ENCODE results near the gene MDM1. TPM values are rescaled to one million over a fixed set of nuclear protein-coding genes. Genes with fewer than 3 reads are reported as not detected.

The MDM1 gene
- total RNA-seq, 1 experiment from 2014 or later = 14.0 TPM

- ChIA-PET POLR2A (ENCODE audit: unreplicated experiment) (no interaction called here), CTCF (interaction anchor here (0.5 to 0.6 kb wide), 3 partner anchors 26 to 813 kb away, joined by 3 read pairs; no protein-coding TSS in a partner anchor)
- no peaks in the 10 kb centered on the region for H3K4me1 ChIP-seq (replicated peaks; ENCODE audit: insufficient read depth)
- no peaks in the 10 kb centered on the region for H3K9me3 ChIP-seq (ENCODE audit: insufficient read depth, low read depth)
- H3K79me2 ChIP-seq (ENCODE audit: low read depth) = no peaks in the 10 kb centered on the region
- no peak overlapping the region for H3K4me3 ChIP-seq
- TF ChIP-seq CTCF (conservative IDR thresholded peaks at IDR 0.05) = no peak
- TF ChIP-seq EZH2 (IDR thresholded peaks at IDR 0.05; ENCODE audit: low read depth) = no peak
- no peaks in the 10 kb centered on the region for H3K36me3 ChIP-seq (ENCODE audit: low read depth)
- no TSS peak for BruUV-seq (replicated peaks)
- peaks cover 14% of the 10 kb centered on the region for H3K27me3 ChIP-seq (ENCODE audit: insufficient read depth, low read depth)
- no peak overlapping the region for H3K27ac ChIP-seq
- H4K20me1 ChIP-seq (ENCODE audit: insufficient read depth) = no peaks in the 10 kb centered on the region
- no peak overlapping the region for H2AFZ ChIP-seq
- no peaks in the 10 kb centered on the region for H3F3A ChIP-seq (ENCODE audit: insufficient read depth, low read depth)
- H3K9me2 ChIP-seq (ENCODE audit: insufficient read depth) = no peaks in the 10 kb centered on the region
- intact Hi-C loops (cut with micrococcal nuclease; ENCODE audit: unreplicated experiment) = no loop called here
- no peak for DNase-seq
- no peak overlapping the region for H3K4me2 ChIP-seq
Observed at GRCh38 chr12:68342966-68343365, 10.8 kb upstream of the MDM1 start.

- BruUV-seq (replicated peaks) = no TSS peak
- TF ChIP-seq EZH2 (IDR thresholded peaks at IDR 0.05; ENCODE audit: low read depth) = no peak
- TF ChIP-seq CTCF (conservative IDR thresholded peaks at IDR 0.05) = no peak
- Histone ChIP-seq H3K36me3 (ENCODE audit: low read depth) (no peaks in the 10 kb centered on the region), H3K4me2 (no peak overlapping the region), H3K79me2 (ENCODE audit: low read depth) (no peaks in the 10 kb centered on the region), H3F3A (ENCODE audit: insufficient read depth, low read depth) (no peaks in the 10 kb centered on the region), H4K20me1 (ENCODE audit: insufficient read depth) (no peaks in the 10 kb centered on the region), H3K27me3 (ENCODE audit: insufficient read depth, low read depth) (peaks cover 14% of the 10 kb centered on the region), H3K4me1 (replicated peaks; ENCODE audit: insufficient read depth) (no peaks in the 10 kb centered on the region), H3K9me3 (ENCODE audit: insufficient read depth, low read depth) (no peaks in the 10 kb centered on the region), H3K27ac (no peak overlapping the region), H2AFZ (no peak overlapping the region), H3K9me2 (ENCODE audit: insufficient read depth) (no peaks in the 10 kb centered on the region), H3K4me3 (no peak overlapping the region)
- no peak for DNase-seq
- intact Hi-C loops (cut with micrococcal nuclease; ENCODE audit: unreplicated experiment) = no loop called here
- ChIA-PET CTCF (no interaction called here), POLR2A (ENCODE audit: unreplicated experiment) (interaction anchor here (0.6 kb wide), 1 partner anchor 105 kb away, joined by 30 read pairs; no protein-coding TSS in a partner anchor)
Observed at GRCh38 chr12:68341822-68342221, 9.7 kb upstream of the MDM1 start.

GRCh38 chr12:68340404-68341270 lies 8.5 kb upstream of the MDM1 start:
- ChIA-PET POLR2A (ENCODE audit: unreplicated experiment) (no interaction called here), CTCF (no interaction called here)
- DNase-seq = no peak
- no peak overlapping the region for H3K4me3 ChIP-seq
- BruUV-seq (replicated peaks) = no TSS peak
- H3K79me2 ChIP-seq (ENCODE audit: low read depth) = no peaks in the 10 kb centered on the region
- no peaks in the 10 kb centered on the region for H3K9me2 ChIP-seq (ENCODE audit: insufficient read depth)
- intact Hi-C loops (cut with micrococcal nuclease; ENCODE audit: unreplicated experiment) = no loop called here
- no peaks in the 10 kb centered on the region for H3F3A ChIP-seq (ENCODE audit: insufficient read depth, low read depth)
- peaks cover 14% of the 10 kb centered on the region for H3K27me3 ChIP-seq (ENCODE audit: insufficient read depth, low read depth)
- H3K9me3 ChIP-seq (ENCODE audit: insufficient read depth, low read depth) = no peaks in the 10 kb centered on the region
- H3K4me2 ChIP-seq = no peak overlapping the region
- 0 out of 2 replicates have a peak, but pooled peaks cover 5% of the 10 kb centered on the region for H3K4me1 ChIP-seq (replicated peaks; ENCODE audit: insufficient read depth)
- H4K20me1 ChIP-seq (ENCODE audit: insufficient read depth) = no peaks in the 10 kb centered on the region
- H3K27ac ChIP-seq = no peak overlapping the region
- H2AFZ ChIP-seq = no peak overlapping the region
- H3K36me3 ChIP-seq (ENCODE audit: low read depth) = no peaks in the 10 kb centered on the region
- TF ChIP-seq CTCF (conservative IDR thresholded peaks at IDR 0.05) (no peak), EZH2 (IDR thresholded peaks at IDR 0.05; ENCODE audit: low read depth) (no peak)
